K562 (cell line): ENCODE measurements around the gene CFAP20. TPM values are rescaled to one million over a fixed set of nuclear protein-coding genes. Genes with fewer than 3 reads are reported as not detected.

Experiments used
- ATAC-seq: fragments of 200-7000 bp; cut with Tn5 transposase; 3 replicates; pipeline ENCODE4 v1.9.1; 2020; ENCODE audit warnings: moderate library complexity
- BruUV-seq: library from RNA; stranded (reverse); fragments of 400-500 nt; replicated peaks from 2 replicates; lab custom pipeline; 2021; lab: Mats Ljungman, UMichigan
- CTCF ChIA-PET: fragments of 300-600 bp; formaldehyde crosslinking; extraction: SDS; loops from one replicate; lab custom pipeline; 2021; ENCODE audit warnings: low intra/inter-chr PET ratio; lab: Yijun Ruan, JAX
- POLR2A ChIA-PET: fragments of 300-600, 350-650 bp; sonication (Branson Sonifier 250); formaldehyde crosslinking; extraction: SDS; loops from one replicate; lab custom pipeline; 2021; ENCODE audit warnings: antibody characterized with exemption, inconsistent platforms; lab: Yijun Ruan, JAX
- DNase-seq, 4 experiments: peaks; one replicate each; pipeline versions ENCODE4 v3.0.0 to v3.0.0-alpha.2; 2011 to 2018; ENCODE audit warnings: low spot score in 3 of 4, mixed read lengths in 3 of 4; ENCODE audit errors: extremely low read depth in 1 of 4
- FAIRE-seq: peaks from 2 replicates; lab custom pipeline; 2011; peaks lifted over from hg19 to GRCh38; lab: Jason Lieb, UNC
- H2AFZ ChIP-seq: 2 replicates; pipeline ENCODE4 v1.6.0; 2011; ENCODE audit warnings: low read depth, low read length, control low read depth, inconsistent platforms
- H3K27ac ChIP-seq: fragments of 200-600 bp; 3 replicates; pipeline ENCODE4 v1.8.0; 2011; ENCODE audit warnings: low read depth, mild to moderate bottlenecking, control low read depth, inconsistent platforms, low read length, moderate library complexity, mixed read lengths; ENCODE audit errors: extremely low read depth
- H3K27me3 ChIP-seq, 2 experiments: fragments of 300-600 bp in 1 of 2; 2 replicates in 1 of 2; 3 replicates in 1 of 2; pipeline versions ENCODE4 v1.6.0 to v1.8.0; 2011; ENCODE audit warnings: inconsistent platforms in 2 of 2, low read length in 2 of 2, mild to moderate bottlenecking in 1 of 2, mixed read lengths in 1 of 2, moderate library complexity in 1 of 2; ENCODE audit not compliant: control insufficient read depth in 2 of 2, insufficient read depth in 2 of 2
- H3K36me3 ChIP-seq: fragments of 300-600 bp; 3 replicates; pipeline ENCODE4 v1.8.0; 2011; ENCODE audit warnings: mild to moderate bottlenecking, low read length, inconsistent platforms; ENCODE audit not compliant: control insufficient read depth, insufficient read depth
- H3K4me1 ChIP-seq, 2 experiments: fragments of 200-600 bp in 1 of 2; replicated peaks in 1 of 2; 2 replicates in 1 of 2; 3 replicates in 1 of 2; pipeline versions ENCODE4 v1.5.1 to v1.8.0; 2011; ENCODE audit warnings: inconsistent platforms in 2 of 2, low read length in 2 of 2, mild to moderate bottlenecking in 1 of 2, mixed read lengths in 1 of 2, moderate library complexity in 1 of 2; ENCODE audit not compliant: control insufficient read depth in 2 of 2, insufficient read depth in 2 of 2
- H3K4me2 ChIP-seq: 2 replicates; pipeline ENCODE4 v1.6.1; 2011; ENCODE audit warnings: low read length, control low read depth, inconsistent platforms, mixed read lengths; ENCODE audit not compliant: insufficient read depth
- H3K4me3 ChIP-seq: fragments of 200-600 bp; sonication (generic), shearing (Covaris generic); 2 replicates; pipeline ENCODE4 v1.5.1; 2016; ENCODE audit warnings: control low read depth, inconsistent platforms
- H3K79me2 ChIP-seq: fragments of 200-600 bp; 3 replicates; pipeline ENCODE4 v1.8.0; 2011; ENCODE audit warnings: low read length, inconsistent platforms; ENCODE audit not compliant: control insufficient read depth, insufficient read depth
- H3K9ac ChIP-seq, 2 experiments: 2 replicates each; pipeline versions ENCODE4 v1.6.0 to v1.6.1; 2011; ENCODE audit warnings: low read depth in 2 of 2, low read length in 2 of 2, control low read depth in 1 of 2, inconsistent platforms in 1 of 2, mild to moderate bottlenecking in 1 of 2, mixed read lengths in 1 of 2; ENCODE audit not compliant: insufficient read depth in 1 of 2
- H3K9me1 ChIP-seq: one replicate; pipeline ENCODE4 v1.6.0; 2011; ENCODE audit warnings: inconsistent platforms, mild to moderate bottlenecking, low read length, moderate library complexity; ENCODE audit not compliant: control insufficient read depth, insufficient read depth
- H3K9me3 ChIP-seq: replicated peaks from 2 replicates; pipeline ENCODE4 v1.5.1; 2011; ENCODE audit warnings: low read depth, low read length, inconsistent platforms; ENCODE audit not compliant: control insufficient read depth, insufficient read depth
- H4K20me1 ChIP-seq: replicated peaks from 2 replicates; pipeline ENCODE4 v1.6.1; 2011; ENCODE audit warnings: low read length, inconsistent platforms, mixed read lengths; ENCODE audit not compliant: control insufficient read depth, insufficient read depth
- ARID1B ChIP-seq: fragments of 450-650 bp; IDR thresholded peaks from 2 replicates; pipeline ENCODE4 v1.6.1; 2016; ENCODE audit warnings: antibody characterized with exemption, mild to moderate bottlenecking, inconsistent platforms
- CHAMP1 ChIP-seq: fragments of 450-650 bp; IDR thresholded peaks from 2 replicates; pipeline ENCODE4 v1.6.1; 2016; ENCODE audit warnings: mild to moderate bottlenecking
- DPF2 ChIP-seq: fragments of 450-650 bp; IDR thresholded peaks from 2 replicates; pipeline ENCODE4 v1.6.1; 2016
- ILK ChIP-seq: fragments of 450-650 bp; IDR thresholded peaks from 2 replicates; pipeline ENCODE4 v1.6.1; 2016; ENCODE audit warnings: missing genetic modification characterization, low read depth, mild to moderate bottlenecking, missing compliant biosample characterization, moderate library complexity, borderline replicate concordance
- MTA1 ChIP-seq: fragments of 450-650 bp; IDR thresholded peaks from 2 replicates; pipeline ENCODE4 v1.6.1; 2017; ENCODE audit warnings: borderline replicate concordance
- MYBL2 ChIP-seq, 2 experiments: fragments of 450-650 bp in 1 of 2; sonication (generic) in 1 of 2; formaldehyde crosslinking in 1 of 2; IDR thresholded peaks; 2 replicates each; pipeline versions ENCODE4 v1.6.1 to v1.8.1; 2017 to 2022; ENCODE audit warnings: borderline replicate concordance in 1 of 2, inconsistent platforms in 1 of 2, low read depth in 1 of 2, mild to moderate bottlenecking in 1 of 2, missing genetic modification reagents in 1 of 2, moderate library complexity in 1 of 2
- OTX1 ChIP-seq: fragments of 450-650 bp; formaldehyde crosslinking; IDR thresholded peaks from 2 replicates; pipeline ENCODE4 v1.4.0; 2022; ENCODE audit warnings: mild to moderate bottlenecking
- PBX2 ChIP-seq, 2 experiments: IDR thresholded peaks in 1 of 2; conservative IDR thresholded peaks in 1 of 2; 2 replicates each; pipeline ENCODE4 v1.6.1; 2016; ENCODE audit warnings: low read depth in 2 of 2, mild to moderate bottlenecking in 1 of 2, missing compliant biosample characterization in 1 of 2, missing genetic modification characterization in 1 of 2, moderate library complexity in 1 of 2
- PTRF ChIP-seq: fragments of 450-650 bp; IDR thresholded peaks from 2 replicates; pipeline ENCODE4 v1.6.1; 2016; ENCODE audit warnings: mild to moderate bottlenecking, missing genetic modification characterization, missing compliant biosample characterization
- SIN3A ChIP-seq, 2 experiments: fragments of 150-350 bp in 1 of 2; IDR thresholded peaks; 2 replicates each; pipeline ENCODE4 v1.6.1; 2011 to 2016; ENCODE audit warnings: borderline replicate concordance in 2 of 2, low read depth in 2 of 2, low read length in 2 of 2, mild to moderate bottlenecking in 2 of 2, moderate library complexity in 2 of 2; ENCODE audit not compliant: control insufficient read depth in 1 of 2
- TAF1 ChIP-seq: IDR thresholded peaks from 2 replicates; pipeline ENCODE4 v1.6.1; 2011; ENCODE audit warnings: mild to moderate bottlenecking, low read length, moderate library complexity; ENCODE audit not compliant: insufficient read depth, control insufficient read depth, severe bottlenecking; ENCODE audit errors: extremely low read depth
- TRIM25 ChIP-seq: fragments of 450-650 bp; IDR thresholded peaks from 2 replicates; pipeline ENCODE4 v1.7.0; 2016; ENCODE audit warnings: borderline replicate concordance
- ZFP1 ChIP-seq: fragments of 450-650 bp; formaldehyde crosslinking; IDR thresholded peaks from 2 replicates; pipeline ENCODE4 v1.4.0; 2020; ENCODE audit warnings: mild to moderate bottlenecking, mixed read lengths
- ZNF316 ChIP-seq: fragments of 450-650 bp; IDR thresholded peaks from 2 replicates; pipeline ENCODE4 v1.6.1; 2016
- WGBS: fragments of 100-300 bp; shearing (Covaris generic); methylation state at CpG from one replicate; pipeline ENCODE4 v1.1.6; 2016; ENCODE audit warnings: low coverage, mixed read lengths; ENCODE audit not compliant: insufficient coverage; ENCODE audit errors: missing lambda C conversion rate; 5-methylcytosine and 5-hydroxymethylcytosine counted together
- in situ Hi-C: fragments of 300-500 bp; cut with MboI; formaldehyde crosslinking; loops from 4 replicates; pipeline ENCODE4 v1.15.0; 2018; ENCODE audit warnings: inconsistent platforms, mixed read lengths
- intact Hi-C: fragments of 100-400 bp; cut with micrococcal nuclease; formaldehyde crosslinking; loops from 2 replicates; pipeline ENCODE4 v1.14.2; 2022
- polyA plus RNA-seq, 8 experiments: library from polyadenylated mRNA; depleted of rRNA in 4 of 8; stranded (reverse) in 5 of 8; unstranded in 3 of 8; fragments of >200 nt; fragmentation: Nextera tagmentation in 2 of 8; fragmentation: Illumina TruSeq in 1 of 8; extraction: Ambion mirVana in 2 of 8; extraction: Trizol in 1 of 8; gene quantifications; 2 replicates each; pipeline versions ENCODE4 v1.2.1 to v1.2.3, GENCODE V29; 2011 to 2014; ENCODE audit warnings: inconsistent platforms in 1 of 8, missing spikeins in 1 of 8
- total RNA-seq, 7 experiments: library from RNA; depleted of rRNA in 6 of 7; stranded (reverse); fragments of >200 nt in 6 of 7; fragmentation: Illumina TruSeq in 2 of 7; extraction: Trizol in 2 of 7; gene quantifications; 2 replicates each; pipeline versions ENCODE4 v1.2.1 to v1.2.3, GENCODE V29; 2011 to 2021; ENCODE audit warnings: low replicate concordance in 1 of 7

Gene CFAP20
- total and polyA plus RNA-seq, 9 of the 15 experiments (the other 6 are each of a cell fraction or from before 2014, with no cell fraction given): 20.5 to 90.5 (median 75.3) TPM

GRCh38 chr16:58125041-58125440, 4.1 kb downstream of the CFAP20 start (continued):
- TF ChIP-seq PBX2 (CRISPR knock-in tag; IDR thresholded peaks at IDR 0.05; ENCODE audit: low read depth) (no peak), PBX2 (tag; conservative IDR thresholded peaks at IDR 0.05; ENCODE audit: low read depth) (peak; percentile 48; the same call in 1 of the 2 replicates), CHAMP1 (no peak), DPF2 (no peak)

GRCh38 chr16:58124601-58124915, 4.6 kb downstream of the CFAP20 start:
- ATAC-seq: no peak
- FAIRE-seq: no peak
- peak overlapping the region; percentile 27; the same call in 1 of the 2 replicates for H3K4me2 ChIP-seq
- 0 out of 3 replicates have a peak overlapping the region, but pooled peaks have one; percentile 18 for H3K27ac ChIP-seq
- H4K20me1 ChIP-seq: peaks cover 38% of the 10 kb centered on the region
- H3K4me3 ChIP-seq: no peak overlapping the region
- no peak for DNase-seq
- H3K4me1 ChIP-seq: peaks cover 19 to 52% of the 10 kb centered on the region in 2 experiments
- H3K36me3 ChIP-seq: peaks cover 3% of the 10 kb centered on the region; the same call in 1 of the 3 replicates
- H3K9ac ChIP-seq: no peak overlapping the region
- H2AFZ ChIP-seq: no peak overlapping the region
- in situ Hi-C loops (loop anchor here (10.0 kb wide), 1 partner anchor 110 kb away; no protein-coding TSS in a partner anchor), intact Hi-C loops (loop anchor here (10.0 kb wide), 2 partner anchors 140 to 360 kb away; no protein-coding TSS in a partner anchor)
- ChIA-PET CTCF (no interaction called here), POLR2A (no interaction called here)
- BruUV-seq: no TSS peak
- H3K79me2 ChIP-seq: peaks cover 89% of the 10 kb centered on the region
- WGBS: 9% methylated on average over 1 of the region's 1 CpG
- no peaks in the 10 kb centered on the region for H3K27me3 ChIP-seq
- H3K9me1 ChIP-seq: no peaks in the 10 kb centered on the region
- H3K9me3 ChIP-seq: no peaks in the 10 kb centered on the region
- TF ChIP-seq TAF1 (no peak), TRIM25 (no peak), MTA1 (no peak), OTX1 (CRISPR knock-in tag) (no peak), ZFP1 (CRISPR knock-in tag) (no peak), PTRF (tag) (no peak), MYBL2 (IDR thresholded peaks at IDR 0.05; ENCODE audit: low read depth) (no peak), MYBL2 (CRISPR knock-in tag; IDR thresholded peaks at IDR 0.05; ENCODE audit: borderline replicate concordance) (no peak), ZNF316 (no peak), ILK (tag) (no peak), ARID1B (no peak), SIN3A (IDR thresholded peaks at IDR 0.05; ENCODE audit: borderline replicate concordance in 2 of 2, control insufficient read depth in 1 of 2, low read depth in 2 of 2, low read length in 2 of 2) (no peak)
